OCI-M2 (cell line): ENCODE measurements around the gene CRYBG3.
"Not testable (repeated sequence)": the region's sequence is repeated elsewhere in the genome, so short reads cannot be mapped to it uniquely, and the experiment has no call there.

Source experiments
- DNase-seq: peaks from one replicate; lab custom pipeline; 2025; ENCODE audit not compliant: unreplicated experiment; lab: John Stamatoyannopoulos, UW

The CRYBG3 gene

DNA sequence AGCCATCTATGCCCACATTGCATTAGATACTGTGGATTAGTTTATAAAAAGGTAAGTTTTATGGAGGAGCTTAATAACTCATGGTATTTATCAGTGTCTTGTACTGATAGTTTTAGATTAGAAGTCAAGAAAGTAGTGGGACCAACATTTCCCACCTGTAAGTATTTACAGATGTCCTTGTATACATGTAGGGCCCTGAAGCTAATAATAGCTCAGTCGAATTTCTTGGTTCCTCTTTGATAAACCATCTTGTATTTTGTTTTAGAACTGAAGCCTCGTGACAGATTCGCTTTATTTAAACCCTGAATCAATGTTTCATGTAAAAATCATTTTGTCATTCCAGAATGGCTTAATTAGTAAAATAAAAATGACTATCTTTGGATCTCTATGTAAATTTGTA lies 73.4 kb downstream of the CRYBG3 start:
- DNase-seq: no peak

- DNase-seq: no peak
Observed at GRCh38 chr3:97896129-97896528, 74.3 kb downstream of the CRYBG3 start.

DNA sequence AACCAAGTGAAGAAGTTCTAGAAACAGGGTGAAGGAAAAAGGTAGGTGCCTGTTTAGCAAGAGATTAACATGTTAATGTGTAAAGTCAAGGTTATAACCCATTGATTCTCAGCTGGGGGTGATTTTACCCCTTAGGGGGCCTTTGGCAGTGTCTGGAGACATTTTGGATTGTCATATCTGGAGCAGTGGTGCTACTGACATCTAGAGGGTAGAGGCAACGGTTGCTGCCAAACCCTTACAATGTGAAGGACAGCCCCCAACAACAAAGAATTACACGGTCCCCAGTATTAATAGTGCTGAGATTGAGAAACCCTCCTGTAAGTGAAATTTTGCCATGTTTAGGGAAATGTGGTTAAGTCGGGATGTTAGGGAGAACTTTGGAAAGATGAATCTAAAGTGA lies 74.7 kb downstream of the CRYBG3 start:
- no peak for DNase-seq

GRCh38 chr3:97899331-97899730 lies 77.5 kb downstream of the CRYBG3 start:
- DNase-seq: no peak

DNA sequence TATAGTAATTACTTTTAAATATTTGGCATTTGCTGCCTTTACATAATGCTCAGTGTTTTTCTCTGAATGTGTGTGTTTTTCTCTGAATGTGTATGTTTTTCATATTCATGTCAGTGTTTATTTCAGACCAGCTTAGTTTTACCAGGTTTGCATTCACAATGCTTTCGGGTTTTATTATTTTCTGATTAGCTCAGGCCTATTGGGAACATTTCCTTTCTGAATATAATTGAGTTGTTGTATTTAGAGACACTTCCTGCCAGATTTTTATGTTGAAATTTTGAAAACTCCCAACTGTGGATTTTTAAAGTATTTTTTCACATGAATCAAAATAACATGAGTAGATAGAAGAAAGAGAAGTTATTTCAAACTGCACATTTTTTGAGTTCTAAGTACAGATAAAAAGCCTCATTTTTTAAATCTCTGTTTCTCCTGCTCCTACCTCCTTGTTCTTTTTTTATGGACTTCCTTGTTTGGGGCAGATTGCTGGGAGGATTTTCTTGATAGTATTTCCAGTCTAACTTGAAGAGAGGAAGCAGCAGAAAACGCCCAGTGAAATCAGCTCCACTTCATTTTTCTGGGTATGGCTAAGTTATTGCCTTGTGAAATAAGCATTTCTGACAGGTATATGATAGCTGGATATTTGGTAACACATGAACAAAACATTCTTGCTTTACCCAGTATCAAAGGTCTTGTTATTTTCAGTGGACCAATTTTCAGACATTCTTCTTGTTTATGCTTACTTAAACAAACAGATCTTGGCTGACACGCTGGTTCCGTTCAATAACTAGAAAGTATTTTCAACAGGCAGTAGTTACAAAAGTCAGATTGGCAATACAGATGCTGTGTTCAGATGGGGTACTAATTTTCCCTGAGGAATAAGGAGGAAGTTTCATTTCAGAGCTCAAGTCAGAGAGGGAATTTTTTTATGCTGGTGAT lies 79.8 kb downstream of the CRYBG3 start:
- no peak for DNase-seq

GRCh38 chr3:97909830-97910229 lies 88.0 kb downstream of the CRYBG3 start:
- not testable (repeated sequence) for DNase-seq

- DNase-seq: not testable (repeated sequence)
Observed at GRCh38 chr3:97910236-97910831, 88.5 kb downstream of the CRYBG3 start.

DNA sequence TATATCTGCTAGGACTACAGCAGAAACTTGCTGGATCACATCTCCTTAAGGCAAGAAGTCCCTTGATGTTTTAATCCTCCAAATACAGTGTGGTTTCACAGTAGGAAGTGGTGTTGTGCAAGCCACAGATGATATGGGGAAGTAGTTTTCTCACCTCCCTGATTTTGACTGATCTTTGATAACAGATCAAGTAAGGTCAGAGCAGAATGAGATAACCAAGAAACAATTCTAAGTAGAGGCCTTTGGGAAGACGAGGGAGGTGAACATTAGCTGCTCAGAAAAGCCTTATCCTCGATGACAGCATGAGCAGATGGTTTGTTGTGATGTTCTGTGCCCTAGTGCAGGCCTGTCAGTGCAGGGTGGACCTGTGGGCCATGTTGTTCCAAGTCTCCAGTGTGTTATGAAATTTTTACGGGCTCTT lies 89.1 kb downstream of the CRYBG3 start:
- no peak for DNase-seq

- DNase-seq: no peak
Observed at GRCh38 chr3:97911459-97911858, 89.6 kb downstream of the CRYBG3 start.

DNA sequence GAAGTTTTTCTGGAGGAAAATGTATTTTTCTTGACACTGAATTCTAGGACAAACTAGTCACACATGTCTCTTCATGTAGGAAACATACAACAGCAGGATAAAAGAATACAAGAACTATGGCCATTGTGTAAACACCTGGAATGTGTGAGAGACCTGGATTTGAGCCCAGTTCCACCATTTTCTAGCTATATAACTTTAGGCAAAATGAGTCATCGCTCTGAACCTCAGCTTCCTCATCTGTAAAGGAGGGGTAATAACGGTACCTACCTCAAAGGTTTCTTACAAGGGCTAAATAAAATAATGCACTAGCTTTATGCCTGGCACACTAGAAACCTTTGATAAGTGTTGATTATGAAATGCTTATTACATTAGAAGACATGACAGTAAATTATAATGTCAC lies 92.6 kb downstream of the CRYBG3 start:
- no peak for DNase-seq

DNA sequence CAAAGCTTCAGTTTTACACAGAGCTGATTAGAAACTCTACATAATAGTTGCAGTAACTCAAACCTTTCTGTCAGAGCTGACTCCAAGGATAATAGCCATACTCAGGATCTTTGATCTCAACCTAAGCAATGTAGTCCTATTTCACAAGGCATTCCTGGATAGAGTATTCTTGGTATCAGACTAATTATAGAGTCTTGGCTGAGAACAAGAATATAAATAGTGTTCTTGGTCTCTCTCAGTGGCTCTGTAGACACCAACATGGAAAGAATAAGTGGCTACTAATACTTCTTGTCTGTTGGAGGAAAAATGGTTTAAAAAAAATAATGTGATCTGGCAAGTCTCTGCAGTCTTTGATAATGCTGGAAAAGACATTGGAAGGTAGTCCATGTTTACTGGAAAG lies 94.8 kb downstream of the CRYBG3 start:
- DNase-seq: no peak

GRCh38 chr3:97917813-97918536 lies 96.2 kb downstream of the CRYBG3 start:
- DNase-seq: no peak

GRCh38 chr3:97927704-97928103 lies 105.9 kb downstream of the CRYBG3 start:
- DNase-seq: no peak

DNA sequence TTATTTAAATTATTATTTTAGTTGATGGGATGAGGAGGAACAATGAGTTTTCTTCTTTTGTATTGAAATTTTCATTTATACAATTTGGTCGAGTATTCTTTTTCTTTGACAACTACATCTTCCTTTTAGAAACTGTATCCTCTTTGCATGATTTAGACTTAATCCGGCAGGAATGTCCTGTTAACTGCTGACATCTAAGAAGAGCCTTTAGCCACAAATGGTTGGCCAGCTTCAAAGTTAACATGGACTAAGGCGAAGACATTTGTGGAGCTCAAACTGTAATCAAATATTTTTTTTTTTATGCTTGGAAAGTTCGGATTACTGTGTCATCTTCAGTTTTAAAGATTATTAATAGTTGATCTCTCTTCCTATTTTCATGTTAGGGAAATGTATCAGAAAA lies 107.2 kb downstream of the CRYBG3 start:
- no peak for DNase-seq

DNA sequence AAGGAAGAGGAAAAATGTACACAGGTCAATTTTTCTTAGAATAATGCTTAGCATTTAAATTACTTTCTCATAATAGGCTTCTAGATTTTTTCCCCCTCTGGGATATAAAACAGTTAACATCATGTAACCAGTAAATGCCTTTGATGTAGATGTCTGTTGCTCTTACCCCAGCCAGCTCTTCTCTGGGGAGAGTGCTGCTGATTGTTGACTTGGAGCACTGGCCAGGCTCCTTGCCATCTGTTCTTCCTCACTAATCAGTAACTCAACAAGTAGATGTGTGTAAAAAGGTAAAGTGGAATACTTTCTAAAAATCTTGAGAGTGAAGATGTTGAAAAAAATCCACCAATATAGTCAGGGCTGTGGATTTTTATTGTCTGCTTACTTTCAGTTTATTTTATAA lies 108.2 kb downstream of the CRYBG3 start:
- no peak for DNase-seq

DNA sequence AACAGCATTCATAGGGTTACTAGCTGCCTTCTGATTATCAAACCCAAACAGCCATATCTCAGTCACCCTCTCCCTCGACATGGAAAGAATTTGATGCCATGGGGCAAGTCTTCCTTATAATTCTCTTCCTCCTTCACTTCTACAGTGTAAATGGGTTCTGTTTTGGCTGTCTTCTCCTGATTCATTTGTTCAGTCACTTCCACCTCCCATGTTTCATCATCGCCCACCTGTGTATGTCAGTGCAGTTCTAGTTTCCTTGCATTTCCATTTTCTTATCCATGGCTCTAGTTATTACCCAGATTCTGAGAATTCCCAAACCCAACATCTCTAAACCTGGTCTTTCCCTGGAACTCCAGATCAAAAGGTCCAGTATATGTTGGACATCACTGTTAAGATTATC lies 109.4 kb downstream of the CRYBG3 start:
- no peak for DNase-seq

- DNase-seq: peak; percentile 14
Observed at GRCh38 chr3:97932387-97932801, 110.6 kb downstream of the CRYBG3 start.

GRCh38 chr3:97934980-97935695 lies 113.3 kb downstream of the CRYBG3 start:
- DNase-seq: no peak

- DNase-seq: no peak
Observed at GRCh38 chr3:97935842-97936241, 114.0 kb downstream of the CRYBG3 start.

- no peak for DNase-seq
Observed at GRCh38 chr3:97937205-97937604, 115.4 kb downstream of the CRYBG3 start.

DNA sequence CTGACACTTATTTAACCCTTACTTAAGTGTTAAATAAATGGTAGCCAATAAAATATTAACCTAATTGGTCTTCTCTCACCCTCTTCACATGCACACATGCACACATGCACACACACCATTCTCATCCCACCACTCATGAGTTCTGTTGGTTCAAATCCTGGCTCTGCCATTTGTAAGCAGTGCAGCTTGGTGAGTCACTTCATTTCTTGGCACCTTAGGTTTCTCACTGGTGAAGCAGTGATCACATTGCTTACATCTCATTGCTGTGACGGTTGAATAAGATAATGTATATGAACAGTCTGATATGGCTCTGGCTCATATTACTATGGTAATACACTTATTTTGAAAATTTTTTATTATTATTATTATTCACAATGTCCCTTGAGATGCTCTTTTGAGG lies 116.6 kb downstream of the CRYBG3 start:
- no peak for DNase-seq
